Measurements from ENCODE around the gene ZNF624.

DNA sequence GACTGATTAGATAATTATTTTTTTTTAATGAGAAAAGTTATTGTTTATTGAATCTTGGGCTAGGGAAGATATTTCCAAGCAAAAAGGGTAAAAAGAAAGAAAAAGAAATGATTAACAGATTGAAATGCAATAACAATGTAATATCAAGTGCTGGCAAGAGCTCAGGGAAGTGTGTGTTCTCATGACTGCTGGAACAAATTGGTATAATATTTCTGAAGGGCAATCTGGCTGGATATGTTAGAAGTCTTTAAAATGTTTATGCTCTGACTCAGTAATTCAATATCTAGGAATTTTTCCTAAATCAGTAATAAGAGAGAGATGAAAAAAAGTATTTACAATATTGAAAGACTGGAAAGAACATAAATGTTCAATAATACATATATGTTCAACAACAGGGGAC lies 7.6 kb upstream of the ZNF624 start:
- no peak for TF ChIP-seq POLR2A (IDR thresholded peaks at IDR 0.05)
- TF ChIP-seq, protein P1, sequence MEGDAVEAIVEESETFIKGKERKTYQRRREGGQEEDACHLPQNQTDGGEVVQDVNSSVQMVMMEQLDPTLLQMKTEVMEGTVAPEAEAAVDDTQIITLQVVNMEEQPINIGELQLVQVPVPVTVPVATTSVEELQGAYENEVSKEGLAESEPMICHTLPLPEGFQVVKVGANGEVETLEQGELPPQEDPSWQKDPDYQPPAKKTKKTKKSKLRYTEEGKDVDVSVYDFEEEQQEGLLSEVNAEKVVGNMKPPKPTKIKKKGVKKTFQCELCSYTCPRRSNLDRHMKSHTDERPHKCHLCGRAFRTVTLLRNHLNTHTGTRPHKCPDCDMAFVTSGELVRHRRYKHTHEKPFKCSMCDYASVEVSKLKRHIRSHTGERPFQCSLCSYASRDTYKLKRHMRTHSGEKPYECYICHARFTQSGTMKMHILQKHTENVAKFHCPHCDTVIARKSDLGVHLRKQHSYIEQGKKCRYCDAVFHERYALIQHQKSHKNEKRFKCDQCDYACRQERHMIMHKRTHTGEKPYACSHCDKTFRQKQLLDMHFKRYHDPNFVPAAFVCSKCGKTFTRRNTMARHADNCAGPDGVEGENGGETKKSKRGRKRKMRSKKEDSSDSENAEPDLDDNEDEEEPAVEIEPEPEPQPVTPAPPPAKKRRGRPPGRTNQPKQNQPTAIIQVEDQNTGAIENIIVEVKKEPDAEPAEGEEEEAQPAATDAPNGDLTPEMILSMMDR (IDR thresholded peaks at IDR 0.05) = no peak
- no peak for TF ChIP-seq EP300 (IDR thresholded peaks at IDR 0.05)
